Measurements from ENCODE around the gene RPS21. TPM values are rescaled to one million over a fixed set of nuclear protein-coding genes. Genes with fewer than 3 reads are reported as not detected.
A peak's percentile ranks its signal among the peaks of the same experiment; 100 is the strongest.

The RPS21 gene
- total RNA-seq, 1 experiment from 2014 or later = 2,418 TPM

GRCh38 chr20:62377064-62377461, 9.8 kb upstream of the RPS21 start:
- no peak for DNase-seq (ENCODE audit: low read depth)

GRCh38 chr20:62377615-62378178, 9.2 kb upstream of the RPS21 start:
- DNase-seq (ENCODE audit: low read depth) = no peak

DNA sequence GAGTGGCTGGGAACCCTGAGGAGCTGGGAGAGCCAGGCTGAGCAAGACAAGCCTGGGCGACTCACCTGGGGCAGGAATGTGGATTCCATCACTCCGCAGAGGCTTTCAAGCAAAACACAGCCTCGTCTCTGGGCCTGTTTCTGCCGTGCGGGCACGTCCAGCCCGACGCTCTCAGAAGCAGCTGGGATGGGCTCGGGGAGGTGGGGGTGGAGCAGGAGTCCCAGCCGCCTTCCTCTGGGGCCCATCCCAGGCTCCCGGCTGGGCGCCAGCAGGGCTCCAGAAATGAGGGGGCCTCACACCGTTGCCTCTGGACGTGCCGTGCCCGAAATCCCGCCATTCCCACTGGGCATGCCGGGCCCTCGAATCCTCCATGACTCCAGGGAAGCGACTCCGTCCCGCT, 8.7 kb upstream of the RPS21 start:
- DNase-seq (ENCODE audit: low read depth) = no peak

- peak; percentile 82 for DNase-seq (ENCODE audit: low read depth)
Observed at GRCh38 chr20:62381202-62381797, 5.6 kb upstream of the RPS21 start.

- no peak for DNase-seq (ENCODE audit: low read depth)
Observed at GRCh38 chr20:62381842-62382241, 5.1 kb upstream of the RPS21 start.

- DNase-seq (ENCODE audit: low read depth) = peak; percentile 72
Observed at GRCh38 chr20:62382306-62383198, 4.4 kb upstream of the RPS21 start.

DNA sequence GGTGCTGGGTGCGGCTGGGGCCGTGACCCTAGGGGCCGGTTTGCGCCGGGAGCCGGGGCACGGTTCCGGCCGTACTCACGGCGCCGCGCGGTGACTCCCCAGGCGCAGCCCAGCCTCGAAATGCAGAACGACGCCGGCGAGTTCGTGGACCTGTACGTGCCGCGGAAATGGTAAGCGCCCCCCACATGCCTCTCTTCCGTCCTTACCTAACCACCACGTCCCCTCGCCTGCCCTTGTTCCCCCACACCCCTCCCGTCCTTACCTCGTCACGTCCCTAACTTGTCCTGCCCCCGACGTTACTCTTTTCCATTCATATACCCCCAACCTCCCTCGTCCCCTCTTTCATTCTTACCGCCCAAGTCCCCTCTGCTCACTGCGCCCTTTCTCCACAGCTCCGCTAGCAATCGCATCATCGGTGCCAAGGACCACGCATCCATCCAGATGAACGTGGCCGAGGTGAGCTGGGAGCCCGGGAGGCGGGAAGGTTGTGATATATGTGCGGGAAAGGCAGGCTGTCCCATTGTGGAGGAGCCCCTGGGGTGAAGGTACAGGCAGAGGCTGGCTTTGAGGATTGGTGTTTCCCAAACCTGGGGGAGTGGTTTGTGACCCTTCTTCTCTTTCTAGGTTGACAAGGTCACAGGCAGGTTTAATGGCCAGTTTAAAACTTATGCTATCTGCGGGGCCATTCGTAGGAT, 463 bp downstream of the RPS21 start:
- DNase-seq (ENCODE audit: low read depth) = no peak

DNA sequence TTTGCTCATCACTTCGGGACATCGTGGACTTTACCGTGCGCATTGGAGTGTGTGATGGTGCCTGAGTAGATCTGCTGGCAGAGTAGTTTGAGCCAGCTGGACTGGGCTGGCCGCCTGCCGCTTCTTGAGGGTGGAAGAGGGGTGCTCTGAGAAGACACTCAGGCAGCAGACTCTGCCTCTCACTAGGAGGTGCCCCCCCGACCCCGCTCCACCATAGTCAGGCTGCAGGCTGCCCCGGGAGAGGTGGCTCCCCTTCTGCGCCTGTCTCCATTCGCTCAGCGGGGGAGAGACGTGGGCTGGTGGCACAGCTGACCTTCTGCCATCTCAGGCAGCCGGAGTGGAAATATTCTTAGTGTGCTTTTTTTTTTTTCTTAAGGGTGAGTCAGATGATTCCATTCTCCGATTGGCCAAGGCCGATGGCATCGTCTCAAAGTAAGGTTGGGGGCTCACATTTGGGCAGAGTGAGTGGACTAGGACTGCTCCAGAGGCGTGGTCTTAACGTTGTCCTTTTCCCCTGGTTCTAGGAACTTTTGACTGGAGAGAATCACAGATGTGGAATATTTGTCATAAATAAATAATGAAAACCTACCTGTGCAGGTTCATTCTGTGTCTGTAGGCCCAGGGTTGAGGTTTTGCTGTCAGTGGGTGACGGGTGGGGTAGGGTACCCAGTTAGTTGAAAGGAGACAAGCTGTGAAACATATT, 1.2 kb downstream of the RPS21 start:
- peak; percentile 58 for DNase-seq (ENCODE audit: low read depth)

- no peak for DNase-seq (ENCODE audit: low read depth)
Observed at GRCh38 chr20:62388839-62389600, 2.1 kb downstream of the RPS21 start.

DNA sequence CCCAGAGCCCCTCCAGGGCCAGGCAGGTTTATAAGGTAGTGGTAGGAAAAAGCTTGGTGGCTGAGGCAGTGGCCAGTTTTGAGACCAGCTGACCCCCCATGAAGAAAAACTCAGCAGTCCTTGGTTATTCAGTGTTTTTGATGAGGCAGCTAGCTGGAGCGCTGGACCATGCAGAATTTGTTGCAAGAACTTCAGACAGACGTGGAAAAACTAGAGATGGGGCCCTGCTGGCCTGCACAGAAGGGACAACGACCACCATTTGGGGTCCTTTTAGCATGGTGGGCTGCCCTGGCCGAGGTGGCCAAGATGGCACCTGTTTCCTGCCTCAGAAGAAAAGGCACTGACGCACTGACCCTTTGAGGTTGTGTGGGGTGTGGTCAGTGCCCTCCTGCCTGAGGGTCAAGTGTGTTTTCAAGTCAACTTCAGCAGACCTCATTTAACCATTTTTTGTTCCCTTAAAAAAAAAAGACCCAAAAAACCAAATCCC, 2.7 kb downstream of the RPS21 start:
- no peak for DNase-seq (ENCODE audit: low read depth)

GRCh38 chr20:62390317-62391164, 3.6 kb downstream of the RPS21 start:
- DNase-seq (ENCODE audit: low read depth) = no peak

- no peak for DNase-seq (ENCODE audit: low read depth)
Observed at GRCh38 chr20:62391165-62392076, 4.5 kb downstream of the RPS21 start.

DNA sequence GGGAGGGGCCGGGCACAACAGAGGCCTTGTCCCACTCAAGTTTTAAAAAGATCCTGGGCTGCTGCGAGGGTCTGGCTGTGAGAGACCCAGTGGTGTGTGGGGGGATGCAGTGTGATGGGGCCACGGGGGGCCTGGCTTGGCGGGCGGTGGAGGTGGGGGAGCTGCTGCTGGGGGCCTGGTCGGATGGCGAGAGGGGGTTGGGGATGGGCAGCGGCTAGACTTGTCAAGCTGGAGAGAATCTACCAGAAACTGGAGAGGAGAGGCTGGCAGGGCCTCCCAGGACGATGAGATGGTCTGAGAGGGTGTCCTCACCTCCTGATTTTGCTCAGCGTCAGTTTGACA, 5.1 kb downstream of the RPS21 start:
- DNase-seq (ENCODE audit: low read depth) = no peak

DNA sequence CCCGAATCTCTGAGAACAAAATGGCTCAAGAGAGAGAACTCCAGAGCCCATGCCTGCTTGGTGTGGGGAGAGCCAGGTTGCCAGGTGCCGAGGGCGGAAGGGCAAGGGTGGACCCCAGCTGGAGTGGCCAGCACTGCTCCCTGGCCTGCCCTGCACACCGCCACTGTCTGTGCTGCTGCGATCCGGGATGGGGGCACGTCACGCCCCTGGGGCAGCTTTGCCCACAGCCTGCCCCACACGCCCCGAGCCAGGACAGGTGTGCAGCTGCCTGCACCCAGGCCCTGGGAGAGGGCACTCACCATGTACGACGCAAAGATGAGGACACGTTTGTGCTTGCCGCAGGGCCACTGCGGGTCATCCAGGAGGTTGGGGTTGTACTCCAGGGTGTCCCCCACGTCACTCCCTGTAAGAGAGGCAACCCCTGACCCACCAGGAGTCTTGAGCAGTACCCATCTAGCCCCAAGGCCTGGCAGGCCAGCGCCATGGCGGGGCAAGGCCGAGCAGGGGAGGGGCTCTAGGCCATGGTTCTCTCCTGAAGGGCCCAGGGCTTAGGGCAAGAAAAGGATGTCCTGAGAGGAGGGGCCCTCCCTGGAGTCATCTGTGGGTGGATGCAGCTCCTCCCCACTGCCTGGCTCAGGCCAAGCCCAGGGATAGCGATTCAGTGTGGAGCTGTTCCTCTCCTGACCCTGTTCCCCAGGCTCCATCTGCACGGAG, 5.9 kb downstream of the RPS21 start:
- DNase-seq (ENCODE audit: low read depth) = no peak

DNA sequence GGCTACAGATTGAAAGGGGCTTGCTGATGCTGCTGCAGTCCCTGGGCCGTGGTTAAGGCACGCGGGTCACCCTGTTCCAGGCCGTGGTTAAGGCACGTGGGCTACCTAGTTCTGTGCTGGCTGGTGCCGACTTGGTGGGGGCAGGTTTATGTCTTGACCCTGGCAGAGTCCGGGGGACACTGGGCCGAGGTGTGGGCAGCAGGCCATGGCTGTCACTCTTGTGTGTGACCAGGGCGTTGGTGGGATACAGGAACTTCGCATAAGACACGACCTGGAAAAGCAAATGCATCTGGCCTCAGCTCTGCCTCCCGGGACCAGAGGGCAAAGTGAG, 6.4 kb downstream of the RPS21 start:
- no peak for DNase-seq (ENCODE audit: low read depth)

GRCh38 chr20:62393830-62394229, 6.9 kb downstream of the RPS21 start:
- no peak for DNase-seq (ENCODE audit: low read depth)

DNA sequence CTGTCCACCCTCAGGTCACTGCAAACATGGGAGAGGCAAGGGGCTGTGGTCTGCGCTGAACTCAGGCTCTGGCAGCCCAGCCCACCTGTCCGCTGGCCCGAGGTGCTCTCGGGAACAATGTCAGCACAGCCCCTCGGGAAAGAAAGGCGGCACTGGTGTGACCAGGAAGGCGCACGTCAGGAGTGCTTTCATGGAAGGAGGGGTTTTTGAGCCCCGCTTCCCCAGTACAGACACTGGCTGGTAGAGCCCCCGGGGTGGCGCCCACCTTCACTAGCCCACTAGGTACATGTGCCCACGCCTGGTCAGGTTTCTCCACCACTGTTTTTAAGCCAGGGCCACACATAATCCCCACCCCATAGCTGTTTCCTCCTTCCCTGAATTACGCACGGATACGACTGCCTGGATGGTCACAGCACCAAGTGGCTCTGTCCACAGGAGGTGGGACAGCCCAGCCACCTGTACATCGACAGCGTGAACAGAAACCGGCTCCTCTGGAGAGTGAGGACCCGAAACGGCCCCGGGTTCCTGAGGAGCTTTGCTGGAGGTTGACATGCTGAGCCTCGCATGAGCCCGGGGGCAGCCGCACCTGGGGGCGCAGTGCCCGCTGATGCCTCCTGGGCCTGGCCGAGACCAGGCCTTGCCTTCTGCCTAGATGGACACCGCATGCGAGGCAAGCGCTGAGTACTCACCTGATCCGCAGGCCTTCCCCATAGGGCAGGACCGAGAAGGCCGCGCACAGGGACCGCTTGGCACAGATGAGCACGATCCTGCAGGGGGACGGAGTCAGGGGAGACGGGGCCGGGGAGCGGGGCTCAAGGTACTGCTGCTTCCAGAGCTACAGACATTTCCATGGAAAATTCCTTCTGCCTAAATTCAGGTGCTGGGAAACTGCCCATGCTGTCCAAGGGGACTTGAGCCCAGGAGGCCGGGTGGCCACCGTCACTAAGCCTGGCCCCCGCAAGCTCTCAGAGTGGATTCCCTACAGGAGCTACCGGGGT, 7.6 kb downstream of the RPS21 start:
- DNase-seq (ENCODE audit: low read depth) = no peak

All from HT1080 (cell line).